ENCODE results near the gene PLCH1. TPM values are rescaled to one million over a fixed set of nuclear protein-coding genes. Genes with fewer than 3 reads are reported as not detected.

Gene PLCH1
- total RNA-seq, 2 donors from 2014 or later: 12.0 to 12.4 TPM

- Mint-ChIP-seq H3K4me3 (no peak overlapping the region), H3K27ac (peak overlapping the region; percentile 26), H3K9me3 (peaks cover 6% of the 10 kb centered on the region), H3K27me3 (ENCODE audit: insufficient read depth) (no peaks in the 10 kb centered on the region), H3K4me1 (peaks cover 40% of the 10 kb centered on the region), H3K36me3 (ENCODE audit: low read depth) (no peaks in the 10 kb centered on the region)
- peaks cover 12% of the 10 kb centered on the region for H3K9me3 ChIP-seq (ENCODE audit: control insufficient read depth, low read length)
- no peak overlapping the region for H3K9ac ChIP-seq (ENCODE audit: extremely low read depth, low read length, poor library complexity, severe bottlenecking)
- no peak overlapping the region for H3K27ac ChIP-seq (ENCODE audit: low read depth, low read length)
- H3K4me3 ChIP-seq (ENCODE audit: low read length): peak overlapping the region; percentile 1
- TF ChIP-seq CTCF (conservative IDR thresholded peaks at IDR 0.05): no peak
- H3K36me3 ChIP-seq (ENCODE audit: control insufficient read depth, insufficient read depth, low read length): no peaks in the 10 kb centered on the region
- H3K4me1 ChIP-seq (ENCODE audit: control insufficient read depth, insufficient read depth, low read length): peaks cover 2% of the 10 kb centered on the region
- DNase-seq: no peak
- no peaks in the 10 kb centered on the region for H3K27me3 ChIP-seq (ENCODE audit: control insufficient read depth, insufficient read depth, low read length, poor library complexity, severe bottlenecking)
- WGBS, 2 experiments (ENCODE audit: insufficient coverage in 1 of 2, insufficient read length in 1 of 2): 20 to 40% methylated on average over 2 to 3 of the region's 3 CpGs
Measured at GRCh38 chr3:155412904-155413303, 332.0 kb downstream of the PLCH1 start.

DNA sequence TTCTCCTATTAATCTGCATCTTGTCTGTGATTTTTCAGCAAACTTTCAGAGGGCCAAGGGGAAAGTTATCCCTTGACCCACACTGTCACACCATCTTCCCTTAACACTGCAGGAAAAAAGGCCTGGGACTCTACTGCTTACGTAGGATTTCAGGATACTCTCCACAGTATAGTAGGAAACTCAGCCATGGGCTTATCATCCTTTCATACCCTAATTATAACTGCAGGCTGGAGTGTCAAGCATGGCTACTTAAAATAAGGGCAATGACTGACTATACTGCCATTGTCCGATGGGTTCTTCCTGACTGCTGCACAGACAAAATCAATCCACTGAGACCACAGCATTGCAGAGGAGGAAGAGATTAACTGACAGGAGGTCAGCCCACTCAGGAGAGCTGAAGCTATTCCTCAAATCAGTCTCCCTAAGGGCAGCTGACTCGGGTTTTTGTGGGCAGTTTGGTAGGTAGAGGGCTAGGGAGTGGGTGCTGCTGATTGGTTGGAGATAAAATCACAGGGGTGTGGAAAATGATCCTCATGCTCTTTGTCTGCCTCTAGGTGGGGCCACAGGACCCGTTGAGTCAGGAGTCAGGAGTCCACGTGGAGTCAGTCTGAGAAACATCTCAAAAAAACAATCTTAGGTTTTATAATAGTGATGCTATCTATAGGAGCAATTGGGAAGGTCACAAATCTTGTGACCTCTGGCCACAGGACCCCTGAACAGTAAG, 333.2 kb downstream of the PLCH1 start:
- TF ChIP-seq CTCF (conservative IDR thresholded peaks at IDR 0.05): peak; percentile 31
- Mint-ChIP-seq H3K36me3 (ENCODE audit: low read depth) (no peaks in the 10 kb centered on the region), H3K4me3 (no peak overlapping the region), H3K27me3 (ENCODE audit: insufficient read depth) (no peaks in the 10 kb centered on the region), H3K27ac (no peak overlapping the region), H3K9me3 (peaks cover 6% of the 10 kb centered on the region), H3K4me1 (peaks cover 42% of the 10 kb centered on the region)
- Histone ChIP-seq H3K4me1 (ENCODE audit: control insufficient read depth, insufficient read depth, low read length) (peaks cover 2% of the 10 kb centered on the region), H3K4me3 (ENCODE audit: low read length) (peak overlapping the region; percentile 7), H3K9me3 (ENCODE audit: control insufficient read depth, low read length) (peaks cover 12% of the 10 kb centered on the region), H3K27ac (ENCODE audit: low read depth, low read length) (no peak overlapping the region), H3K27me3 (ENCODE audit: control insufficient read depth, insufficient read depth, low read length, poor library complexity, severe bottlenecking) (no peaks in the 10 kb centered on the region), H3K36me3 (ENCODE audit: control insufficient read depth, insufficient read depth, low read length) (no peaks in the 10 kb centered on the region), H3K9ac (ENCODE audit: extremely low read depth, low read length, poor library complexity, severe bottlenecking) (no peak overlapping the region)
- no peak for DNase-seq
- WGBS, 2 experiments (ENCODE audit: insufficient coverage in 1 of 2, insufficient read length in 1 of 2): 91 to 97% methylated on average over 3 to 5 of the region's 5 CpGs

DNA sequence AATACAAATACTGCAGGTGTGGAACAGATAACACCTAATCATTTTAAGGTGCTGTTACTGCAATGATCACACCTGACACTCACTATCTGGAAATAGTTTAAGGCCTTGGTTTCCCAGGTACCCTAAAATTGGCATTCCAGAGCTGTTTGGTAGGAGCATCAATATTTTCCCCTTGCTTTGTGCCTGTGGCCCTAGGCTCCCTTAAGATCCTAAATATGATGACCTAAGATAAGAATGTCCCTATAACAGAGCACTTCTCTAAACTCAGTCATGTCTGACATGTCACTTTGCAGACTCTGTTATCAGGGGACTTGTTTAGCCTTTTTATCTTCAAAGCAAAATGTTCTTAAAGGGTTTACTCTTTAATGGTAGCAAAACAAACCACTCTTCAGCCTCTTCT, 335.5 kb downstream of the PLCH1 start:
- H3K4me1 Mint-ChIP-seq: peaks cover 46% of the 10 kb centered on the region
- H3K9me3 Mint-ChIP-seq: peaks cover 6% of the 10 kb centered on the region
- no peak overlapping the region for H3K4me3 Mint-ChIP-seq
- H3K36me3 Mint-ChIP-seq (ENCODE audit: low read depth): no peaks in the 10 kb centered on the region
- H3K36me3 ChIP-seq (ENCODE audit: control insufficient read depth, insufficient read depth, low read length): no peaks in the 10 kb centered on the region
- no peaks in the 10 kb centered on the region for H3K27me3 ChIP-seq (ENCODE audit: control insufficient read depth, insufficient read depth, low read length, poor library complexity, severe bottlenecking)
- peaks cover 12% of the 10 kb centered on the region for H3K9me3 ChIP-seq (ENCODE audit: control insufficient read depth, low read length)
- H3K27me3 Mint-ChIP-seq (ENCODE audit: insufficient read depth): no peaks in the 10 kb centered on the region
- H3K9ac ChIP-seq (ENCODE audit: extremely low read depth, low read length, poor library complexity, severe bottlenecking): no peak overlapping the region
- H3K27ac ChIP-seq (ENCODE audit: low read depth, low read length): no peak overlapping the region
- H3K4me3 ChIP-seq (ENCODE audit: low read length): no peak overlapping the region
- no peak overlapping the region for H3K27ac Mint-ChIP-seq
- peaks cover 2% of the 10 kb centered on the region for H3K4me1 ChIP-seq (ENCODE audit: control insufficient read depth, insufficient read depth, low read length)
- no peak for DNase-seq
- no peak for TF ChIP-seq CTCF (conservative IDR thresholded peaks at IDR 0.05)
